GM12891 (cell line): ENCODE measurements around the gene VAPB.

Experiments
- DNase-seq: peaks from one replicate; pipeline ENCODE4 v3.0.0; 2011; ENCODE audit warnings: low spot score; ENCODE audit not compliant: insufficient read length
- FAIRE-seq: peaks from 2 replicates; lab custom pipeline; 2011; peaks lifted over from hg19 to GRCh38; lab: Jason Lieb, UNC
- PAX5 ChIP-seq: IDR thresholded peaks from 2 replicates; pipeline ENCODE4 v1.6.1; 2011; ENCODE audit warnings: low read length, moderate library complexity, mild to moderate bottlenecking; ENCODE audit not compliant: insufficient read depth, severe bottlenecking
- POLR2A ChIP-seq: IDR thresholded peaks from 2 replicates; pipeline ENCODE4 v1.6.1; 2011; ENCODE audit warnings: low read depth, low read length, control low read depth
- POLR2AphosphoS5 ChIP-seq: IDR thresholded peaks from 2 replicates; pipeline ENCODE4 v1.6.1; 2011; ENCODE audit warnings: low read depth, low read length, control low read depth
- POU2F2 ChIP-seq: IDR thresholded peaks from 2 replicates; pipeline ENCODE4 v1.6.1; 2011; ENCODE audit warnings: low read depth, mild to moderate bottlenecking, control low read depth, low read length, moderate library complexity
- SPI1 ChIP-seq: IDR thresholded peaks from 2 replicates; pipeline ENCODE4 v1.6.1; 2011; ENCODE audit warnings: low read depth, low read length, control low read depth
- TAF1 ChIP-seq: IDR thresholded peaks from 2 replicates; pipeline ENCODE4 v1.6.1; 2011; ENCODE audit warnings: low read depth, low read length, control low read depth

The VAPB gene

GRCh38 chr20:58454460-58454859, 65.4 kb downstream of the VAPB start:
- FAIRE-seq (no peak), DNase-seq (no peak)
- TF ChIP-seq POLR2A (no peak), SPI1 (no peak), PAX5 (no peak), TAF1 (no peak), POLR2AphosphoS5 (no peak), POU2F2 (no peak)

- no peak for DNase-seq
- TF ChIP-seq TAF1 (no peak), SPI1 (no peak), POLR2A (no peak), PAX5 (no peak), POU2F2 (no peak)
- no peak for FAIRE-seq
These were observed 68.2 kb downstream of the VAPB start for GRCh38 chr20:58457083-58457695.

- DNase-seq (peak; percentile 66), FAIRE-seq (peak; percentile 80)
- TF ChIP-seq POLR2AphosphoS5 = no peak
- TF ChIP-seq POU2F2 = peak; percentile 69; the same call in 1 of the 2 replicates
- no peak for TF ChIP-seq POLR2A
- TF ChIP-seq TAF1 = no peak
- peak; percentile 7 for TF ChIP-seq PAX5
- TF ChIP-seq SPI1 = peak; percentile 99
These were observed 69.5 kb downstream of the VAPB start for GRCh38 chr20:58458342-58459057.

GRCh38 chr20:58459058-58459750, 70.2 kb downstream of the VAPB start:
- FAIRE-seq (no peak), DNase-seq (no peak)
- TF ChIP-seq POU2F2 = no peak
- no peak for TF ChIP-seq TAF1
- TF ChIP-seq POLR2AphosphoS5 = no peak
- no peak for TF ChIP-seq POLR2A
- no peak for TF ChIP-seq PAX5
- no peak for TF ChIP-seq SPI1

GRCh38 chr20:58461104-58461503, 72.1 kb downstream of the VAPB start:
- FAIRE-seq (no peak), DNase-seq (no peak)
- TF ChIP-seq POU2F2 (no peak), SPI1 (no peak), POLR2A (no peak), TAF1 (no peak), PAX5 (no peak), POLR2AphosphoS5 (no peak)

GRCh38 chr20:58461899-58462298, 72.9 kb downstream of the VAPB start:
- DNase-seq (no peak), FAIRE-seq (no peak)
- TF ChIP-seq POLR2A = no peak
- TF ChIP-seq TAF1 = no peak
- no peak for TF ChIP-seq SPI1
- no peak for TF ChIP-seq PAX5
- no peak for TF ChIP-seq POLR2AphosphoS5
- no peak for TF ChIP-seq POU2F2

GRCh38 chr20:58463256-58463655, 74.2 kb downstream of the VAPB start:
- no peak for FAIRE-seq
- DNase-seq = no peak
- TF ChIP-seq POLR2AphosphoS5 (no peak), POU2F2 (no peak), TAF1 (no peak), SPI1 (no peak), PAX5 (no peak), POLR2A (no peak)

- TF ChIP-seq PAX5 (no peak), TAF1 (no peak), POLR2AphosphoS5 (no peak), POU2F2 (no peak)
- FAIRE-seq (no peak), DNase-seq (no peak)
These were observed 75.8 kb downstream of the VAPB start for GRCh38 chr20:58464838-58465237.
